Fibroblast of lung (primary cell): ENCODE results near the gene MACROD2.

Experiments
- EZH2 ChIP-seq: IDR thresholded peaks from 2 replicates; pipeline ENCODE4 v1.5.1; 2012; ENCODE audit warnings: low read length, control low read depth, mild to moderate bottlenecking; ENCODE audit errors: missing control alignments
- TF ChIP-seq, protein P1 (sequence below), 2 donors: IDR thresholded peaks in 1 of 2; conservative IDR thresholded peaks in 1 of 2; 1 replicate in 1 of 2; 2 replicates in 1 of 2; pipeline ENCODE4 v1.5.1; 2011 to 2012; ENCODE audit warnings: low read length in 2 of 2, control low read depth in 1 of 2, inconsistent platforms in 1 of 2, low read depth in 1 of 2, mild to moderate bottlenecking in 1 of 2

DNA sequence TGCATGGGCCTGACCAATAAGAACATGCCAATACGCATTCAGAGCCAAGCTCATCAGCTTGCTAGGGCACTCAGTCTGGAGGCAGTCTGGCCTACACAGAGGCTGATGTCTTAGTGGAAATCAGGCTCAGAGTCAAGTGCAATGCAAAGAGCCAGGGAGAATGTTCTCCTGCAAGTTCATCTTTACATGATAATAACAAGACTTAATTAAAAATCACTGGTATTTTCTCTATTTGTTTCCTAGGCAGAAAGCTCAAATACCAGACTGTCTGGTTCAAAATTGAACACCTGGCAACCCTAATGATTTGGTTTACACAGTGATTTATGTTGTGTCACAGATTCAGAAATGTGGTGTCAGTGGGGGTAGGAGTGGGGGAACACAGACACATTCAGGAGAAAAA, 1031.4 kb downstream of the MACROD2 start:
- TF ChIP-seq, protein P1, sequence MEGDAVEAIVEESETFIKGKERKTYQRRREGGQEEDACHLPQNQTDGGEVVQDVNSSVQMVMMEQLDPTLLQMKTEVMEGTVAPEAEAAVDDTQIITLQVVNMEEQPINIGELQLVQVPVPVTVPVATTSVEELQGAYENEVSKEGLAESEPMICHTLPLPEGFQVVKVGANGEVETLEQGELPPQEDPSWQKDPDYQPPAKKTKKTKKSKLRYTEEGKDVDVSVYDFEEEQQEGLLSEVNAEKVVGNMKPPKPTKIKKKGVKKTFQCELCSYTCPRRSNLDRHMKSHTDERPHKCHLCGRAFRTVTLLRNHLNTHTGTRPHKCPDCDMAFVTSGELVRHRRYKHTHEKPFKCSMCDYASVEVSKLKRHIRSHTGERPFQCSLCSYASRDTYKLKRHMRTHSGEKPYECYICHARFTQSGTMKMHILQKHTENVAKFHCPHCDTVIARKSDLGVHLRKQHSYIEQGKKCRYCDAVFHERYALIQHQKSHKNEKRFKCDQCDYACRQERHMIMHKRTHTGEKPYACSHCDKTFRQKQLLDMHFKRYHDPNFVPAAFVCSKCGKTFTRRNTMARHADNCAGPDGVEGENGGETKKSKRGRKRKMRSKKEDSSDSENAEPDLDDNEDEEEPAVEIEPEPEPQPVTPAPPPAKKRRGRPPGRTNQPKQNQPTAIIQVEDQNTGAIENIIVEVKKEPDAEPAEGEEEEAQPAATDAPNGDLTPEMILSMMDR (conservative IDR thresholded peaks at IDR 0.05 in 1 of 2, IDR thresholded peaks at IDR 0.05 in 1 of 2; ENCODE audit: low read depth in 1 of 2, low read length in 2 of 2), result no peak
- TF ChIP-seq EZH2, result no peak
